ENCODE data around the gene LRRC31.

DNA sequence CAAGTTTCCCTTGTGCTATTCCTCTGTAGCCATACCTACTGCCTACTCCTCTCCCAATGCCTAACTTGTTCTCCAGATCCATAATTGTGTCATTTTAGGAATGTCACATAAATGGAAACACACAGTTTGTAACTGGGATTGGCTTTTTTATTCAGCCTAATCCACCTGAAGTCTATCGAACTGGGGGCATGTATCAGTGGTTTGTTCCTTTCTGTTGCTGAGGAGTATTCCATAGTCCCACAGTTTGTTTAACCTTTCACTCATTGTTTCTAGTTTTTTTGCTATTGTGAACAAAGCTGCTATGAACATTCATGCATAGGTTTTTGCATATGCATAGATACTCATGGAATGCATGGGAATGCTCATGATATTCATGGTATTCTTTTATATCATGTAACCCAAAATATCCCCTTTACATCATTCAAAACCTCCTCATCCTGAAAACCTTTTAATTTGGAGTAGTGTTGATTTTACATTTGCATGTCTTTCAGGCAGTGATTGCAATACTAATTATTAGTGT is 31.2 kb downstream of the LRRC31 start:
- TF ChIP-seq, protein P1, sequence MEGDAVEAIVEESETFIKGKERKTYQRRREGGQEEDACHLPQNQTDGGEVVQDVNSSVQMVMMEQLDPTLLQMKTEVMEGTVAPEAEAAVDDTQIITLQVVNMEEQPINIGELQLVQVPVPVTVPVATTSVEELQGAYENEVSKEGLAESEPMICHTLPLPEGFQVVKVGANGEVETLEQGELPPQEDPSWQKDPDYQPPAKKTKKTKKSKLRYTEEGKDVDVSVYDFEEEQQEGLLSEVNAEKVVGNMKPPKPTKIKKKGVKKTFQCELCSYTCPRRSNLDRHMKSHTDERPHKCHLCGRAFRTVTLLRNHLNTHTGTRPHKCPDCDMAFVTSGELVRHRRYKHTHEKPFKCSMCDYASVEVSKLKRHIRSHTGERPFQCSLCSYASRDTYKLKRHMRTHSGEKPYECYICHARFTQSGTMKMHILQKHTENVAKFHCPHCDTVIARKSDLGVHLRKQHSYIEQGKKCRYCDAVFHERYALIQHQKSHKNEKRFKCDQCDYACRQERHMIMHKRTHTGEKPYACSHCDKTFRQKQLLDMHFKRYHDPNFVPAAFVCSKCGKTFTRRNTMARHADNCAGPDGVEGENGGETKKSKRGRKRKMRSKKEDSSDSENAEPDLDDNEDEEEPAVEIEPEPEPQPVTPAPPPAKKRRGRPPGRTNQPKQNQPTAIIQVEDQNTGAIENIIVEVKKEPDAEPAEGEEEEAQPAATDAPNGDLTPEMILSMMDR (conservative IDR thresholded peaks at IDR 0.05): no peak
- no peak for TF ChIP-seq ZFX (IDR thresholded peaks at IDR 0.05)
